Activated CD4-positive, alpha-beta memory T cell treated with anti-CD3 and anti-CD28 coated beads for 36 hours (primary cell): ENCODE results near the gene CYBB. TPM values are rescaled to one million over a fixed set of nuclear protein-coding genes. Genes with fewer than 3 reads are reported as not detected.

Experiments used
- CTCF ChIA-PET: fragments of 350-600 bp; sonication (Branson Sonifier 250); formaldehyde crosslinking; loops from one replicate; lab custom pipeline; 2021; ENCODE audit warnings: antibody characterized with exemption, inconsistent platforms; lab: Charles Lee
- POLR2A ChIA-PET: fragments of 350-600 bp; sonication (Branson Sonifier 250); formaldehyde crosslinking; loops from one replicate; lab custom pipeline; 2021; ENCODE audit warnings: antibody characterized with exemption; lab: Charles Lee
- DNase-seq: peaks from one replicate; pipeline ENCODE4 v3.0.0-alpha.2; 2020
- H3K27ac Mint-ChIP-seq: one replicate; pipeline ENCODE4 v1.8.0; 2021; ENCODE audit warnings: mixed read lengths
- H3K27me3 Mint-ChIP-seq: one replicate; pipeline ENCODE4 v1.8.0; 2021; ENCODE audit warnings: mixed read lengths
- H3K36me3 Mint-ChIP-seq: one replicate; pipeline ENCODE4 v1.8.0; 2021; ENCODE audit warnings: mixed read lengths
- H3K4me1 Mint-ChIP-seq: one replicate; pipeline ENCODE4 v1.8.0; 2021; ENCODE audit warnings: low read depth, mixed read lengths
- H3K4me3 Mint-ChIP-seq: one replicate; pipeline ENCODE4 v1.8.0; 2021; ENCODE audit warnings: mild to moderate bottlenecking, mixed read lengths
- H3K9me3 Mint-ChIP-seq: one replicate; pipeline ENCODE4 v1.8.0; 2021; ENCODE audit warnings: mixed read lengths
- intact Hi-C: fragments of 100-400 bp; cut with micrococcal nuclease; formaldehyde crosslinking; loops from one replicate; pipeline ENCODE4 v1.15.1; 2023
- total RNA-seq, 2 experiments: library from RNA; stranded (reverse); gene quantifications; one replicate each; pipeline ENCODE4 v1.2.3, GENCODE V29; 2021

Gene CYBB
- total RNA-seq, 2 experiments from 2014 or later, result not detected

- no peak for DNase-seq
- H3K4me1 Mint-ChIP-seq, result peaks cover 19% of the 10 kb centered on the region
- H3K36me3 Mint-ChIP-seq, result no peaks in the 10 kb centered on the region
- H3K4me3 Mint-ChIP-seq, result no peak overlapping the region
- intact Hi-C loops, result loop anchor here (5.0 kb wide), 1 partner anchor 40 kb away; no protein-coding TSS in a partner anchor
- ChIA-PET CTCF (interaction anchor here (1.1 to 1.6 kb wide), 2 partner anchors 40 to 41 kb away, joined by 3 read pairs; no protein-coding TSS in a partner anchor), POLR2A (no interaction called here)
- peak overlapping the region; percentile 56 for H3K27ac Mint-ChIP-seq
- H3K9me3 Mint-ChIP-seq, result no peaks in the 10 kb centered on the region
- H3K27me3 Mint-ChIP-seq, result no peaks in the 10 kb centered on the region
Observed at GRCh38 chrX:37786624-37787422, 7.0 kb downstream of the CYBB start.

- CTCF ChIA-PET, result interaction anchor here (1.1 to 1.6 kb wide), 2 partner anchors 39 to 42 kb away, joined by 3 read pairs; no protein-coding TSS in a partner anchor
- Mint-ChIP-seq H3K36me3 (no peaks in the 10 kb centered on the region), H3K9me3 (no peaks in the 10 kb centered on the region), H3K4me1 (peaks cover 19% of the 10 kb centered on the region), H3K27ac (peak overlapping the region; percentile 40), H3K4me3 (no peak overlapping the region), H3K27me3 (no peaks in the 10 kb centered on the region)
- intact Hi-C loops, result loop anchor here (5.0 kb wide), 1 partner anchor 40 kb away; no protein-coding TSS in a partner anchor
- POLR2A ChIA-PET, result no interaction called here
- DNase-seq, result no peak
Observed at GRCh38 chrX:37787423-37787869, 7.6 kb downstream of the CYBB start.

GRCh38 chrX:37796310-37796709, 16.5 kb downstream of the CYBB start:
- DNase-seq, result no peak
- H3K4me3 Mint-ChIP-seq, result no peak overlapping the region
- H3K27ac Mint-ChIP-seq, result no peak overlapping the region
- POLR2A ChIA-PET, result no interaction called here
- no peaks in the 10 kb centered on the region for H3K27me3 Mint-ChIP-seq
- no peaks in the 10 kb centered on the region for H3K9me3 Mint-ChIP-seq
- H3K36me3 Mint-ChIP-seq, result no peaks in the 10 kb centered on the region
- intact Hi-C loops, result no loop called here
- peaks cover 11% of the 10 kb centered on the region for H3K4me1 Mint-ChIP-seq
- CTCF ChIA-PET, result interaction anchor here (1.0 kb wide), 1 partner anchor 29 kb away, joined by 3 read pairs; no protein-coding TSS in a partner anchor

GRCh38 chrX:37796805-37797204, 16.9 kb downstream of the CYBB start:
- intact Hi-C loops, result no loop called here
- no peaks in the 10 kb centered on the region for H3K27me3 Mint-ChIP-seq
- DNase-seq, result no peak
- POLR2A ChIA-PET, result no interaction called here
- H3K9me3 Mint-ChIP-seq, result no peaks in the 10 kb centered on the region
- CTCF ChIA-PET, result interaction anchor here (1.0 kb wide), 1 partner anchor 28 kb away, joined by 3 read pairs; no protein-coding TSS in a partner anchor
- no peaks in the 10 kb centered on the region for H3K36me3 Mint-ChIP-seq
- no peak overlapping the region for H3K27ac Mint-ChIP-seq
- no peak overlapping the region for H3K4me3 Mint-ChIP-seq
- peaks cover 11% of the 10 kb centered on the region for H3K4me1 Mint-ChIP-seq

- no peak overlapping the region for H3K27ac Mint-ChIP-seq
- no peak for DNase-seq
- peaks cover 11% of the 10 kb centered on the region for H3K4me1 Mint-ChIP-seq
- ChIA-PET POLR2A (no interaction called here), CTCF (no interaction called here)
- no peaks in the 10 kb centered on the region for H3K9me3 Mint-ChIP-seq
- no peak overlapping the region for H3K4me3 Mint-ChIP-seq
- intact Hi-C loops, result no loop called here
- no peaks in the 10 kb centered on the region for H3K27me3 Mint-ChIP-seq
- H3K36me3 Mint-ChIP-seq, result no peaks in the 10 kb centered on the region
Observed at GRCh38 chrX:37799936-37800335, 20.1 kb downstream of the CYBB start.

GRCh38 chrX:37800717-37801116, 20.9 kb downstream of the CYBB start:
- H3K4me3 Mint-ChIP-seq, result no peak overlapping the region
- POLR2A ChIA-PET, result no interaction called here
- no peak for DNase-seq
- no peaks in the 10 kb centered on the region for H3K36me3 Mint-ChIP-seq
- H3K4me1 Mint-ChIP-seq, result peaks cover 11% of the 10 kb centered on the region
- intact Hi-C loops, result no loop called here
- CTCF ChIA-PET, result no interaction called here
- H3K9me3 Mint-ChIP-seq, result no peaks in the 10 kb centered on the region
- H3K27ac Mint-ChIP-seq, result no peak overlapping the region
- H3K27me3 Mint-ChIP-seq, result no peaks in the 10 kb centered on the region

GRCh38 chrX:37802028-37802427, 22.2 kb downstream of the CYBB start:
- no peak for DNase-seq
- CTCF ChIA-PET, result no interaction called here
- POLR2A ChIA-PET, result no interaction called here
- H3K4me3 Mint-ChIP-seq, result no peak overlapping the region
- H3K9me3 Mint-ChIP-seq, result no peaks in the 10 kb centered on the region
- no peaks in the 10 kb centered on the region for H3K4me1 Mint-ChIP-seq
- no peaks in the 10 kb centered on the region for H3K36me3 Mint-ChIP-seq
- H3K27ac Mint-ChIP-seq, result no peak overlapping the region
- H3K27me3 Mint-ChIP-seq, result no peaks in the 10 kb centered on the region
- intact Hi-C loops, result no loop called here

- no peak for DNase-seq
- intact Hi-C loops, result no loop called here
- Mint-ChIP-seq H3K4me3 (no peak overlapping the region), H3K27me3 (no peaks in the 10 kb centered on the region), H3K9me3 (no peaks in the 10 kb centered on the region), H3K27ac (no peak overlapping the region), H3K4me1 (no peaks in the 10 kb centered on the region), H3K36me3 (no peaks in the 10 kb centered on the region)
- CTCF ChIA-PET, result no interaction called here
- POLR2A ChIA-PET, result no interaction called here
Observed at GRCh38 chrX:37803057-37803456, 23.2 kb downstream of the CYBB start.

- Mint-ChIP-seq H3K36me3 (no peaks in the 10 kb centered on the region), H3K4me3 (no peak overlapping the region), H3K27me3 (no peaks in the 10 kb centered on the region), H3K4me1 (no peaks in the 10 kb centered on the region), H3K27ac (no peak overlapping the region), H3K9me3 (no peaks in the 10 kb centered on the region)
- ChIA-PET POLR2A (no interaction called here), CTCF (no interaction called here)
- intact Hi-C loops, result no loop called here
- DNase-seq, result no peak
Observed at GRCh38 chrX:37809970-37810369, 30.1 kb downstream of the CYBB start.

- intact Hi-C loops, result no loop called here
- no peaks in the 10 kb centered on the region for H3K4me1 Mint-ChIP-seq
- CTCF ChIA-PET, result interaction anchor here (1.0 kb wide), 1 partner anchor 13 kb away, joined by 4 read pairs; no protein-coding TSS in a partner anchor
Observed at GRCh38 chrX:37812110-37812509, 32.3 kb downstream of the CYBB start.

GRCh38 chrX:37813570-37813969, 33.7 kb downstream of the CYBB start:
- intact Hi-C loops, result no loop called here
- no peaks in the 10 kb centered on the region for H3K27me3 Mint-ChIP-seq
- no peaks in the 10 kb centered on the region for H3K9me3 Mint-ChIP-seq
- no peak overlapping the region for H3K4me3 Mint-ChIP-seq
- ChIA-PET POLR2A (no interaction called here), CTCF (interaction anchor here (2.4 kb wide), 1 partner anchor 12 kb away, joined by 7 read pairs; no protein-coding TSS in a partner anchor)
- no peaks in the 10 kb centered on the region for H3K4me1 Mint-ChIP-seq
- peak; percentile 8 for DNase-seq
- no peak overlapping the region for H3K27ac Mint-ChIP-seq
- H3K36me3 Mint-ChIP-seq, result no peaks in the 10 kb centered on the region

More at GRCh38 chrX:37812110-37812509, 32.3 kb downstream of the CYBB start:
- Mint-ChIP-seq H3K4me3 (no peak overlapping the region), H3K27ac (no peak overlapping the region), H3K9me3 (no peaks in the 10 kb centered on the region), H3K36me3 (no peaks in the 10 kb centered on the region), H3K27me3 (no peaks in the 10 kb centered on the region)
- POLR2A ChIA-PET, result no interaction called here
- DNase-seq, result no peak

- H3K36me3 Mint-ChIP-seq, result no peaks in the 10 kb centered on the region
- no peaks in the 10 kb centered on the region for H3K9me3 Mint-ChIP-seq
- intact Hi-C loops, result no loop called here
- no peaks in the 10 kb centered on the region for H3K27me3 Mint-ChIP-seq
- CTCF ChIA-PET, result interaction anchor here (1.4 to 2.4 kb wide), 2 partner anchors 8 to 10 kb away, joined by 4 to 7 read pairs; no protein-coding TSS in a partner anchor
- POLR2A ChIA-PET, result no interaction called here
- H3K4me3 Mint-ChIP-seq, result no peak overlapping the region
- no peaks in the 10 kb centered on the region for H3K4me1 Mint-ChIP-seq
- DNase-seq, result no peak
- H3K27ac Mint-ChIP-seq, result no peak overlapping the region
Observed at GRCh38 chrX:37815366-37815765, 35.5 kb downstream of the CYBB start.
